GM19099 (cell line): ENCODE data around the gene SLC4A1AP.

ENCODE experiments used
- POLR2A ChIP-seq: IDR thresholded peaks from 3 replicates; pipeline ENCODE4 v1.6.1; 2011; ENCODE audit warnings: low read depth; ENCODE audit not compliant: insufficient read length; ENCODE audit errors: extremely low read depth

The SLC4A1AP gene

GRCh38 chr2:27640722-27641245, 22.9 kb upstream of the SLC4A1AP start:
- TF ChIP-seq POLR2A, result no peak

GRCh38 chr2:27645197-27645596, 18.5 kb upstream of the SLC4A1AP start:
- TF ChIP-seq POLR2A, result no peak

DNA sequence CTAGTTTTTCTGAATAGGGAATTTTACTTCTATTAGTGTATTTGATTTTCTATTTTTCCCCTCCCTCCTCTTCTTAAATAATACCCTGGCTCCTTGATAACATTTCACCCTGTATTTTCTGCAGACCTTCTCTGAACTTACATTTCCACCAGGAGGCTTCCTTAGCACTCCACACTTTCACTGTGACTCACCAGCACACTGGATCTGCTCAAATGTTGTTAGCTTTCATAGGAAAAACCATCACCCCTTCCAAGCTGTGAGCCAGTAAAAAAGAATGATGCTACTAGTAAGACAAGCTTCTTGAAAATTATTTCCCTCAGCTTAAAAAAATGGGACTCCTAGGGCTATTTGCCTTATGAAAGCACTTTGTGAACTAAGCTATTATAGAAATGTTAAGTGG, 16.4 kb upstream of the SLC4A1AP start:
- no peak for TF ChIP-seq POLR2A

DNA sequence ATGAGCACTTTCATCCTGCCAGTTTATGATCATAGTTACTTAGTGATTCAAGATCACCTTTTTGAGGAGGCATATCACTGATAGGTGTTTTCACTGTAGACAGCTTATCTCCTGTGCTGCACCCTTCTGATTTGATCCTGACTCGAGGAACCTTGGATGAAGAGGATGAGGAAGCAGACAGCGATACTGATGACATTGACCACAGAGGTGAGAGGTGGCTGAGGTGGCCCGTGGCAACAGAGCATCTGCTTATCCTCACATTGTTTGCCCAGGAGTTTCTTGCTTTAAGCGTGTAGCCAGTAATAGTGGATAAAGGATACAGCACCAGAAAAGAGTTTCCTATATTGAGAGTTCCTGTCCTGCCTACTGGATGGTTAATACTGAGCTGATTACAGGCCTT, 16.0 kb upstream of the SLC4A1AP start:
- TF ChIP-seq POLR2A, result no peak

DNA sequence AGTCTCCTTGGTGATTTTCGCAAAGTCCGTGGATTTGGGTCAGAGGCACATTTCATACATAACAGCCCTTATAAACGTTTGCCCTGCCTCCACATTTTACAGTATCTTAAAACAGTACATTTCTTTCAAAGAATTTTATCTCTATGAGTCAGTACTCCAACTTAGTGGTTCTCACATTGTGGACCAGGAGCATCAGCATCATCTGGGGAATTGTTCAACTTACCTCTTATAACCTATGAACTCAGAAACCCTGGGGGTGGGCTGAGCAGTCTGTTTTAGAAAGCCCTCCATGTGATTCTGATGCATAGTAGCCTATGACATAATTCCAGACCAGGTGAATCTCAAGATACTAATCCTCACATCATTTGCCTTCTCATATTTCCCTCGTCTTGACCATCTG, 12.6 kb upstream of the SLC4A1AP start:
- no peak for TF ChIP-seq POLR2A

DNA sequence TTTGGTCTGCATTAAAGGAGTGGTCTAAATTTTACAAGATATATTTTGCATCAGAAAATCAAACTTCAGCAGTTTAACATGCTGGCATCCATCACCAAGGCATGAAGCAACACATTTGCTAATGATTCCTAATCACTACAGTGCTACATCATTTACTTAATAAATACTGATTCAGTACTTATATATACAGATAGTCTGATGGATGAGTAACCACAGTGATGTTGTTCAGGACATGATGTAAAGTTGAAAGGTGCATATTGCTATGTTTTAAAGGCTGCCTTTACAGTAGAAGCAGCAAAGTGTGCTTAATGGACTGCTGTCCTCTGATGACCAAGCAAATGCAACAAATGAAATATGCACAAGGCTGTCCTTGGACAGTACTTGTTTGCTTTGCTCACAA, 11.3 kb upstream of the SLC4A1AP start:
- TF ChIP-seq POLR2A, result no peak

- no peak for TF ChIP-seq POLR2A
These were observed 10.9 kb upstream of the SLC4A1AP start for GRCh38 chr2:27652790-27653189.

GRCh38 chr2:27653397-27653796, 10.3 kb upstream of the SLC4A1AP start:
- no peak for TF ChIP-seq POLR2A

DNA sequence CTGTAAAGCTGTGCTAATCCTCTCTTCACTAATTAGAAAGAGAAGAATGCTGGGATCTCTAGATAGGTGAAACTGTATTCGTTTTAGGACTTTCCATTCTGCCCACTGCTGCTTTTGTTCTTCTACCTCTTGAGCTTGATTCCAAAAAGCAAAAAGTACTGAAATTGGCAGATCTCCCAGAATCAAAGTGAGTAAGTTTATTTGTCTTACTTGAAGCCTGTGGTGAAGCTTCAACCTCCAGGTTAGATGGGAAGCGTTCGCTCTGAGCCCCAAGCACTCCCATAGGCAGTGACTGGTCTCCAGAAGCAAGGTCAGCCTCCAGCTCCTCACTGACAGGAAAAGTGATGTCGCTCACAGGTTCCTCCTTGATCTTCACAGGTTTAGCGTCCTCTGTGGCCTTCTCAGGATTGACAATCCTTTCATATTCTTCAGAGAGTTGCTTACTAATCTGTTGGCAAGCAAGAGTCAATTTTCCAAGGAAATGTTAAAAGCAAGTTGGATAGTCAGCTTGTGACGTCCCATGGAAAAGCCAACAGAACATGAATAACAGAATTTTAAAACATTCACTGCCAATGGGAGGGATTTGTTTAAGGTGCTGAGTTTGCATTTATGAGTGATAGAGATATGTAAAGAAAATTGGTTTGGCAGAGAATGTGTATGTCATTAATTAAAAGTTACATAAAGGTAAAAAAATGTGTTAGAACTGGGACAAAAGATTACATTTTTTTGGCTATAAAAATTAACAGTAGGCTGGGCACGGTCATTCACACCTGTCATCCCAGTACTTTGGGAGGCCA, 8.3 kb upstream of the SLC4A1AP start:
- TF ChIP-seq POLR2A, result no peak

- no peak for TF ChIP-seq POLR2A
These were observed 2.3 kb upstream of the SLC4A1AP start for GRCh38 chr2:27661371-27661770.

DNA sequence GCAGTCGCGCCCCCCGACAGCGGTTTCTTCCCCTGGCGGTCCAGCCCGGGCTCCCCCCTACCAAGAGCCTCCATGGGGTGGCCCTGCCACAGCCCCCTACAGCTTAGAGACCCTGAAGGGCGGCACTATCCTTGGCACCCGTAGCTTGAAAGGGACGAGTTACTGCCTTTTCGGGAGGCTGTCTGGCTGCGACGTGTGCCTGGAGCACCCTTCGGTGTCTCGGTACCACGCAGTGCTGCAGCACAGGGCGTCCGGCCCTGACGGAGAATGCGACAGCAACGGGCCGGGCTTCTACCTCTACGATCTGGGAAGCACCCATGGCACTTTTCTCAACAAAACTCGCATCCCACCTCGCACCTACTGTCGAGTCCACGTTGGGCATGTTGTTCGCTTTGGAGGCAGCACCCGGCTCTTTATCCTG, 475 bp downstream of the SLC4A1AP start:
- no peak for TF ChIP-seq POLR2A

DNA sequence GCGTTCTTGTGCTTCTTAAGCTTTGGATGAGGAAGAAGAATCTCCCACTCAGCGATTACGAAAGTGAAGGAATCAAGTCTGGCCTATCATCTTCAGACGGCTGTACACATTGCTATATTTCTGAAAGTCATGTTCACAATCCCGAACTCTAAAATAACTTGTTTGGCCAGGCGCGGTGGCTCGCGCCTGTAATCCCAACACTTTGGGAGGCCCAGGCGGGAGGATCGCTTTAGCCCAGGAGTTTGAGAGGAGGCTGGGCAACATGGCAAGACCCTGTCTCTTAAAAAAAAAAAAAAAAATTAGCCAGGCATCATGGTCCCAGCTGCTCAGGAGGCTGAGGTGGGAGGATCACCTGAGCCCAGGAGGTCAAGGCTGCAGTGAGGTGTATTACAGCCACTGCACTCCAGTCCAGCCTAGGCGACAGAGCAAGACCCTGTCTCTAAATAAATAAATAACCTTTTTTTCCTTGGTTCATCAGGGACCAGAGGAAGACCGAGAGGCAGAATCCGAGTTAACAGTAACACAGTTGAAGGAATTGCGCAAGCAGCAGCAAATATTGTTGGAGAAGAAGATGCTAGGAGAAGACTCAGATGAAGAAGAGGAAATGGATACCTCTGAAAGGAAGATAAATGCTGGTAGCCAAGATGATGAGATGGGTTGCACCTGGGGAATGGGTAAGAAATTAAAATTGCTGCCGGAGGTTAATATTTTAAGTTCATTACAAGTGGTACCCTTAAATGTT, 1.1 kb downstream of the SLC4A1AP start:
- TF ChIP-seq POLR2A, result no peak

DNA sequence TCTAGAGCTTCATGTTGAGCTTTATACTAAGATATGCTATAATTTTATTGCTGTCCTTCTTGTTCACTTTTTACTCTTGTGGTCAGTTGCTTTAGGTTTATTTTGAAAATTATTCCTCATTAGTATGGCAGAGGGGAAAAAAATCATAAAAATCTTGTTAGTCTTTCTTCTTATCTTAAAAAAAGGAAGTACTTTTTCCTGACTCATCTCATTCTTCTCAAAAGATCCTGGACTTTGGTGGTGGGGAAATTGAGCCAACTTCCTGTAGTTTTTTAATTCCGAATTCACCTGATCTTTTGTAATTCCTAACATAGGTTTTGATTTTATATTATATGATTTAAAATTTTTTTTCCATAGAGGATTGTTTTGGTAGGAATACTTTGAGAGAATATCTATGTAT, 3.8 kb downstream of the SLC4A1AP start:
- no peak for TF ChIP-seq POLR2A

- TF ChIP-seq POLR2A, result no peak
These were observed 7.5 kb downstream of the SLC4A1AP start for GRCh38 chr2:27671235-27671634.

DNA sequence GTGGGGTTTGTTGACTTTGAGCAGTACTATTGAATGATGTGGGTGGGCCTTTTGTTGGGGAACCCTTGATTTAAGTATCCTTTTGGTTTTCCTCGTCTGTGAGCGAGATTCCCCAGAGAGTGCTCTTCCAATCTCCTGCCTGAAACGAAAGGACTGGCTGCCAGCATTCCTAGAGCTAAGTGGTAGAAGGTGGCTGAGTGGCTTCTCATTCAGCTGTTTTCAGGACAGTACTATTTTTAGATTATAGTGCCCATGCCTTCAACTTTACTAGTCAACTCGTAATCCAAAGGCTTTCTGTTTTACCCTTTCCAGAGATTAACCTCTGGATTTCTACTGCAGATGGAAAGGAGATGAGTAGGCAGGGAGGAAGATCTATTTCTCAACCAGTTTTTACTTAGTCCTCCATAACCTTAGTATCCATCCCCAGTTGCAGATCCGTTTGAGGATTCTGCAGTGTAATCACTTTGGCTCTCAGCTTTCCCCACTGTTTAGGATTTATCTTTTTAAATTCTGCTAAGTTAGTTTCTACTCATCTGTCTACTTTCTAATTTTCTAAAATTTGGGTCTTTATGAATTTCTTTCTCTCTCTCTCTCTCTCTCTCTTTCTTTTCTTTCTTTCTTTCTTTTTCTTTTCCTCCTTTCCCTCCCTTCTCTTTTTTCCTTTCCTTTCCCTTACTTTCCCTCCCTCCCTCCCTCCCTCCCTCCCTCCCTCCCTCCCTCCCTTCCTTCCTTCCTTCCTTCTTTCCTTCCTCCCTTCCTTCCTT, 9.2 kb downstream of the SLC4A1AP start:
- no peak for TF ChIP-seq POLR2A

GRCh38 chr2:27680571-27680970, 16.9 kb downstream of the SLC4A1AP start:
- no peak for TF ChIP-seq POLR2A

GRCh38 chr2:27681841-27682240, 18.2 kb downstream of the SLC4A1AP start:
- TF ChIP-seq POLR2A, result no peak
